HG03460 (cell line): Measurements from ENCODE around the gene ATP2B2.
"Not testable (repeated sequence)": the region's sequence is repeated elsewhere in the genome, so short reads cannot be mapped to it uniquely, and the experiment has no call there.

Experiments
- ATAC-seq: cut with Tn5 transposase; IDR thresholded peaks from one replicate; pipeline ENCODE4 v1.9.1; 2021; ENCODE audit not compliant: unreplicated experiment

ATP2B2 gene

GRCh38 chr3:10310578-10310977 lies 194.8 kb downstream of the ATP2B2 start:
- no peak for ATAC-seq

GRCh38 chr3:10309736-10310135 lies 195.7 kb downstream of the ATP2B2 start:
- ATAC-seq: no peak

DNA sequence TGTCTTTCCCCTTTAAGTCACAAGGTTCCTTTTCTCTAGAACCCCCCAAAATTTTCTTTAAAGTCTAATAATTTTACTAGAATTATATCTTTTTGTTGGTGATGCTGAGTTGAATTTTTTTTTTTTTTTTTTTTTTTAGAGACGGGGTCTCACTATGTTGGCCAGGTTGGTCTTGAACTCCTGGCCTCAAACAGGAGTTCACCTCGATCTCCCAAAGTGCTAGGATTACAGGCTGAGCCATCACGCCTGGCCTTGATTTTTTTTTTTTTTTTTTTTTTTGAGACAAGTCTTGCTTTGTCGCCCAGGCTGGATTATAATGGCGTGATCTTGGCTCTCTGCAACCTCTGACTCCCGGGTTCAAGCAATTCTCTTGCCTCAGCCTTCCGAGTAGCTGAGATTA lies 196.7 kb downstream of the ATP2B2 start:
- ATAC-seq: no peak

- ATAC-seq: no peak
Observed at GRCh38 chr3:10306156-10306555, 199.2 kb downstream of the ATP2B2 start.

DNA sequence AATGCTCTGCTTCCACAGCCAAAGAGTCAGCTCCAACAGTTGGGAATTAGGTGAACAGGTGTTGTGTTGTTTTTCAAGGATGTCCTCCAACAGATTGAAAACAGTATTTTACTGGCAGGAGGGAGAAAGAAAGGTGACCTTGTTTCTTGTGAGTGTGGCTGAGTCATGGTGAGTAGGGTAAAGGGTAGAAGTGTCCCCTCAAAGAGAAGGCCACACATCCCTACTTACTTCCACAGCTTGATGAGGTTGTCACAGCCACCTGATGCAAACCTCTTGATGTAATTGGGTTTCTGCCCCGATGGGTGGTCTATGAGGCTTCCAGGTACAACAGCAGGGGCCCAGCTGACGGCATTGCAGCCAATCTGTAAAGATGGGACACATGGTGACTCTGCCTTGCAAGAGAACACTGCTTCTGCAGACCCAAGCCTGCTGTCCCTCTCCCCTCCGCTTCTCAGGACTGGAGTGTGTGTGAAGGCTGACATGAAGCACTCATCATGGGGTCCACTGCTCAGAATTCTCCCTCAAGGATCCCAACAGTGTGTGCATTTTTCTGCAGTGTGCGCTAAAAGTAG lies 200.0 kb downstream of the ATP2B2 start:
- no peak for ATAC-seq

DNA sequence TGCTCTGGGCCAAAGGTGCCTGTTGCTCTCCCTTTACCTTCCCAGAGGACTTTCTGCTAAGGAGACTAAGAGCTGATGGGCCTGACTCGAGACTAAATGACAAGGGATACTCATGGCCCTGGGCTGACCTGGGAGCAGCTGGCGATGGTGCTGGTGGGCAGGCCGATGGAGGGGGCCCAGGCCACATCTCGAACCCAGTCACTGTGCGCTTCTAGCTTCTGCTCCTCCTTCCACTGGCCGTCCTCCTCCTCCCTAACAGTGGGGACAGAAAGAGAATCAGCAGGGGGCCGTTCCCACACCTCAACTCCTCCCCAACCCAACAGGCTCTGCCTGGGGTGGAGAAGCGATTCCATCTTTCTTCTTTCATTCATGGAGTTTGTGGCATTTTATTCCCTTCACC lies 200.5 kb downstream of the ATP2B2 start:
- no peak for ATAC-seq

- ATAC-seq: no peak
Observed at GRCh38 chr3:10303785-10304184, 201.6 kb downstream of the ATP2B2 start.

DNA sequence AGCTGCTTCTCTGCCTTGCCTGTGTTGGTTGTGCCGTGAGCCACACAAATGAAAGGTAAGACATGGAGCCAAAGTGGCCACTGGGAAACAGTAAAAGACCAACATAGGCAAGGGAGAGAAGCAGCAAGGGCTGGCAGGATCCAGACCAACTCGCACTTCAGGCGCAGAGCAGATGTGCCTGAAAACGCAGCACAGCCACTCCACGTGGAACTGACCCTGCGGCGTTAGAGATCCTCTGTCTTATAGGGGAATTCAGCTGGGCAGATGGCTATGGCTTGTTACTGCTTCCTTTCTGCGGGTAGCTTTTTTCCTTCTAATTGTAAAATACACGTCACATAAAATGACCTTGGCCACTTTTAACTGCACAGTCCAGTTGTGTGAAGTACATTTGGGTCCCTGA lies 202.3 kb downstream of the ATP2B2 start:
- ATAC-seq: no peak

- no peak for ATAC-seq
Observed at GRCh38 chr3:10300087-10300486, 205.3 kb downstream of the ATP2B2 start.

DNA sequence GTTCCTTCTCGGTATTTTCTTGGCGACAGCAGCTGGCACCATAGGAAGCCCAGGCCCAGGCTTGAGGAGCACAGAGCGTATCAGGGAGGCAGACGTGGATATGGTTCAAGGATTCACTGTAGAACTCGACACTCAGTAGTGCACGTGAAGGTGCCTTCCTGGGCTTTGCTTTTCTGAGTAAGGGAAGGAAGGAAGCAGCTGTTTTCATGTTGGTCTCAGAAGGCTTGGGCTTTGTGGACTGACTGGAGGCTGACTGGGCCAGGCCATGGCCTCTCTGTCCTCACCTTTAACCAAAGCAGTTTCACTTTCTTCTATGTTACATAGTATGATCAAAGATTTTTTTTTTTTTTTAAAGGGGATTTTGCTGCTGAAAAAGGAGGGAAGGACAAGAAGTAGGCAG lies 205.7 kb downstream of the ATP2B2 start:
- peak; percentile 80 for ATAC-seq

DNA sequence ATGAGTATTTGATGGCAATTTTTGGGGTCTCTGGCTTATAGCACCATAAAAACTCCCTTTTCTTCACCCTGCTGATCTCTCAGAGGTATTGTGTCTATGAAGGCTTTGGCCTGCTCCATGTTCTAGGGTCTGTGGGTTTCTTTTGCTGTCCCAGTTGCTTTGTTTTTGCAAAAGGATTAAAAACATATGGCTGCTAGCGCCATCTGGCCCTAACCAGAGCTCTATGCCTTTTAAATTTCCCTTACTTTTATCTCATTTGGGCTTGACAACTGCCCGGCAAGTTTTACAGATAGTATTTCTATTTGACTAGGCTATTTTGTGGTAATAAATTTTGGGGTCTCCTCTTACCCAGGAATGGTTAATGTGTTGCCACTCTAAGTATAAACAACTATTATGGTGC lies 206.2 kb downstream of the ATP2B2 start:
- no peak for ATAC-seq

GRCh38 chr3:10298064-10298463 lies 207.3 kb downstream of the ATP2B2 start:
- not testable (repeated sequence) for ATAC-seq

GRCh38 chr3:10294030-10294586 lies 211.3 kb downstream of the ATP2B2 start:
- no peak for ATAC-seq

- ATAC-seq: peak; percentile 78
Observed at GRCh38 chr3:10292505-10293419, 212.6 kb downstream of the ATP2B2 start, which contains the start of gene GHRL. GHRL (minus strand) TSS chr3:10292947; CDS start chr3:10290180, 2,767 bp downstream.

- ATAC-seq: no peak
Observed at GRCh38 chr3:10291641-10292040, 213.7 kb downstream of the ATP2B2 start.

GRCh38 chr3:10290481-10291176 lies 214.8 kb downstream of the ATP2B2 start:
- no peak for ATAC-seq

- ATAC-seq: no peak
Observed at GRCh38 chr3:10289787-10290355, 215.5 kb downstream of the ATP2B2 start.

- ATAC-seq: no peak
Observed at GRCh38 chr3:10289077-10289476, 216.3 kb downstream of the ATP2B2 start.

DNA sequence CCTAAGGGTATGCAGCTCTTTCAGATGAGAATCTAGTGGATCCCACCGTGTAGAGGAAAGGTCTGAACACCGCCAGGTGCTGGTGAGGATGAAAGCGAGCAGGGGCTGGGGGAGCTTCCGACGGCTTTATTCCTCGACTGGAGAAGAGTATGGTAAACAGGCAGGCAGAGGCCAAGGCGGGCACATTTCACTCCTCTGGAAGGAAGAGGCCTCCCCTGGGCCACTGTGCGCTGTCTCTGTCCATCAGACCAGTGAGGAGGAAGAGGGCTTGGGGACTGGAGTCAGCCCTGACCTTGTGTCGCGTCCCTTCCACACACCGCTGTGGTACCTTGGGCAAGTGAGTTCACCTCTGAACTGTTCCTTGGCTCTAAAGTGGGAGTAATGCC lies 216.8 kb downstream of the ATP2B2 start:
- no peak for ATAC-seq

DNA sequence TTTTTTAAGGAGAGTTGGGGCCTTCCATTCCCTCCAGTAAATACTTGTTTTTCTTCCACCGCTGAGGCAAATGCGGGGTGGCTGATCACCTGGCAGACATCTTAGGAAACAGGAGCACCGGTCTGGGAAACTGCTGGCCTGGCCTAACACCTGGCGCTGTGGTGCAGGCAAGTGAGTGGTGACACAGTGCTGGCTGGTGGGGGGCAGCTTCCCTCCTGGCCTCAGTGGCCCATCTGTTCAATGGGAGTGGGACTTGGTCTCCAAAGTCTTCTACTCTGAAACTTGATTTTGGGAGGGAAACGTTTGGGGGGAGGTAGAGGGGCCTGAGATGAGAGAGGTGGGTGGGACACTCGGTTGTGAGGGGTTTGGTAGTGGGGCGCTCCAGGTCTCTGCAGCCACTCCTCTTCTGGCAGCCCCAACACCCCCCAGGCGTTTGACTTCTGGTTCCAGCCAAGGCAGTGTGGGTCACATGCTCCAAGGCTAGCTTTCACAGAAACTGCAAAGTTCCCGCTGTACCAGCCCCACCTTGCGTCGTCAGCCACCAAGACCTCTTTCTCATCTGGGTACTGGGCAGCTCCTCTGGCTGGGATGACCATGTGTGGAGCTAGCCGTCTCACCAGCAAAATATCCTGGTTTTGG lies 217.3 kb downstream of the ATP2B2 start:
- no peak for ATAC-seq
